HFFc6 (cell line): ENCODE results near the gene CARMIL1. TPM values are rescaled to one million over a fixed set of nuclear protein-coding genes. Genes with fewer than 3 reads are reported as not detected.

Experiments
- DNase-seq: peaks from one replicate; pipeline ENCODE4 v3.0.0-alpha.2; 2018
- H3K27ac Mint-ChIP-seq: 2 replicates; pipeline ENCODE4 v1.8.0; 2020; ENCODE audit warnings: mild to moderate bottlenecking, mixed read lengths
- H3K27me3 Mint-ChIP-seq: 2 replicates; pipeline ENCODE4 v1.8.0; 2021; ENCODE audit warnings: mild to moderate bottlenecking, moderate library complexity, mixed read lengths; ENCODE audit not compliant: insufficient read depth
- H3K36me3 Mint-ChIP-seq: 2 replicates; pipeline ENCODE4 v1.8.0; 2021; ENCODE audit warnings: low read depth, mixed read lengths
- H3K4me1 Mint-ChIP-seq: 2 replicates; pipeline ENCODE4 v1.8.0; 2020; ENCODE audit warnings: low read depth, mixed read lengths
- H3K4me3 Mint-ChIP-seq: 2 replicates; pipeline ENCODE4 v1.8.0; 2020; ENCODE audit warnings: mild to moderate bottlenecking, moderate library complexity, mixed read lengths
- H3K9me3 Mint-ChIP-seq: 2 replicates; pipeline ENCODE4 v1.8.0; 2020; ENCODE audit warnings: mild to moderate bottlenecking, mixed read lengths
- CTCF ChIP-seq: fragments of 200-600 bp; sonication (generic); IDR thresholded peaks from 2 replicates; pipeline ENCODE4 v1.5.0; 2021; ENCODE audit warnings: antibody characterized with exemption, mild to moderate bottlenecking
- total RNA-seq, 6 experiments: library from RNA; stranded (reverse); fragmentation: NEBNext Ultra II Directional; extraction: Animal tissue kit (Norgen Biotek cat#: 25700); gene quantifications; 2 replicates in 1 of 6; 3 replicates in 5 of 6; pipeline ENCODE4 v1.2.3, GENCODE V29; 2021

CARMIL1 gene
- total RNA-seq, 6 experiments from 2014 or later: 12.2 to 15.6 (median 13.7) TPM

DNA sequence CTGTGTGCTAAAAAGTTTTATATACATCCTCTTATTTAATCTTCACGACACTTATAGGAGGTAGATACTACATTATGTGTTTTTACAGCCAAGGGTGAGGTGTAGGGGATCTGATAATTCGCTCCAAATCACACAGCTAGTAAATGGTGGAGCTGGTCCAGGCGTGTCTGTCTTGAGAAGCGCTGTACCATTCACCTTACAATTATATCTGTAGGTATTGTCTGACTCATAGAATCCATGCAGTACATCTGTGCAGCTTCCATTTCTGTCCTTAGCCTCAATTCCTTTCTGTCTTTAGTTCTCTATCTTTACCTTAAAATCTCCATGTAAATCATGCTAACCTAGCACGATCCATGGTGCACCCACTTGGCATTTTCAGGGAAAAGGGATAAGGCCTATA, 120.7 kb downstream of the CARMIL1 start:
- TF ChIP-seq CTCF: no peak
- no peaks in the 10 kb centered on the region for H3K36me3 Mint-ChIP-seq
- H3K4me1 Mint-ChIP-seq: no peaks in the 10 kb centered on the region
- no peaks in the 10 kb centered on the region for H3K27me3 Mint-ChIP-seq
- no peak for DNase-seq
- no peaks in the 10 kb centered on the region for H3K9me3 Mint-ChIP-seq
- H3K4me3 Mint-ChIP-seq: no peak overlapping the region
- no peak overlapping the region for H3K27ac Mint-ChIP-seq

DNA sequence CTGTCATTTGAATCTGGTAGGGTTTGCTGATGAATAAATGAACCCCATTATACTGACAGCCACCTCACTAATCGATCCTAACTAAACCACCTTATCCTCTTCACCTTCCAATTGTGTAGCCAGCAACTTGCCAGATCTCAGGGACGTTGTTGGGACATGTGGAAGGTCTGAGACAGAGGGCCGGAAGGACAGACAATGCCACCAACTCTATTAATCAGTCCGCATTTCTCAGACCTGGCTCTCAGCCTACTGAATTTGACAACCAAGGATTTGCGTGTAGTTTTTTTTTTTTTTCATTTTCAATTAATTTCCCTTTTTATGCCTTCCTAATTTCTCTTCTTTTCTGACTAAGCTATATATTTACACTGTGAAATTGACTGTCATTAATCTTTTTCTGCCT, 122.5 kb downstream of the CARMIL1 start:
- Mint-ChIP-seq H3K4me3 (no peak overlapping the region), H3K9me3 (no peaks in the 10 kb centered on the region), H3K36me3 (no peaks in the 10 kb centered on the region), H3K4me1 (no peaks in the 10 kb centered on the region), H3K27me3 (no peaks in the 10 kb centered on the region), H3K27ac (no peak overlapping the region)
- TF ChIP-seq CTCF: no peak
- DNase-seq: no peak

- Mint-ChIP-seq H3K4me1 (no peaks in the 10 kb centered on the region), H3K27me3 (no peaks in the 10 kb centered on the region), H3K27ac (no peak overlapping the region), H3K9me3 (no peaks in the 10 kb centered on the region), H3K4me3 (no peak overlapping the region), H3K36me3 (no peaks in the 10 kb centered on the region)
- no peak for DNase-seq
- no peak for TF ChIP-seq CTCF
Measured at GRCh38 chr6:25402125-25402524, 123.0 kb downstream of the CARMIL1 start.

DNA sequence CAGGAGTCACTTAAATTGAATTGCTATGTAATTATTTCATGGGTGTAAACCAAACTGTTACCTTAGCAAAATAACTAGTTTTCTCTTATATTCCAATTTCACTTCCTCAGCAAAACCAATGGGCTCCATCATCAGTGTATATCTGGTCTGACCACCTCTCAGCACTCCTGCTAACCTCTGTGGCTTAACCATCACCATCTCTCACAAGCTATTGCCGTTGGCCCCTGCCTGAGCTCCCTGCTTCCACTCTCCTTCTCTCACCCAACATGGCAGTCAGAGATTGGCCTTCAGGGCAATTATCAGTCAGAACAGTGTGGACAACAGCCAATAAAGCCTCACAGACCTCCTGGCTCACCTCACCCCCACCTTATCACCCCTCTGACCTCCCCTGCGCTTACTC, 124.0 kb downstream of the CARMIL1 start:
- no peak for TF ChIP-seq CTCF
- no peaks in the 10 kb centered on the region for H3K9me3 Mint-ChIP-seq

GRCh38 chr6:25404091-25404490, 124.9 kb downstream of the CARMIL1 start:
- Mint-ChIP-seq H3K27ac (no peak overlapping the region), H3K4me3 (no peak overlapping the region)

More for the DNA sequence above, 124.0 kb downstream of the CARMIL1 start:
- no peak for DNase-seq
- no peaks in the 10 kb centered on the region for H3K4me1 Mint-ChIP-seq
- no peaks in the 10 kb centered on the region for H3K27me3 Mint-ChIP-seq
- no peaks in the 10 kb centered on the region for H3K36me3 Mint-ChIP-seq
- H3K27ac Mint-ChIP-seq: no peak overlapping the region; the same call in 1 of the 2 replicates
- H3K4me3 Mint-ChIP-seq: no peak overlapping the region

More at GRCh38 chr6:25404091-25404490, 124.9 kb downstream of the CARMIL1 start:
- Mint-ChIP-seq H3K36me3 (no peaks in the 10 kb centered on the region), H3K9me3 (no peaks in the 10 kb centered on the region), H3K4me1 (no peaks in the 10 kb centered on the region), H3K27me3 (no peaks in the 10 kb centered on the region)
- DNase-seq: no peak
- no peak for TF ChIP-seq CTCF
